ENCODE measurements around the gene GPR176.

The GPR176 gene

GRCh38 chr15:39936187-39936586, 16.1 kb upstream of the GPR176 start:
- TF ChIP-seq CTCF (IDR thresholded peaks at IDR 0.05; ENCODE audit: extremely low read depth, missing control alignments) = no peak
- DNase-seq (ENCODE audit: low spot score) = no peak

GRCh38 chr15:39935241-39935640, 15.2 kb upstream of the GPR176 start:
- no peak for DNase-seq (ENCODE audit: low spot score)
- no peak for TF ChIP-seq CTCF (IDR thresholded peaks at IDR 0.05; ENCODE audit: extremely low read depth, missing control alignments)

GRCh38 chr15:39934397-39935071, 14.5 kb upstream of the GPR176 start:
- no peak for TF ChIP-seq CTCF (IDR thresholded peaks at IDR 0.05; ENCODE audit: extremely low read depth, missing control alignments)
- DNase-seq (ENCODE audit: low spot score) = no peak

GRCh38 chr15:39931615-39932014, 11.5 kb upstream of the GPR176 start:
- no peak for DNase-seq (ENCODE audit: low spot score)
- no peak for TF ChIP-seq CTCF (IDR thresholded peaks at IDR 0.05; ENCODE audit: extremely low read depth, missing control alignments)

GRCh38 chr15:39926526-39926925, 6.5 kb upstream of the GPR176 start:
- no peak for TF ChIP-seq CTCF (IDR thresholded peaks at IDR 0.05; ENCODE audit: extremely low read depth, missing control alignments)
- DNase-seq (ENCODE audit: low spot score) = no peak

- no peak for DNase-seq (ENCODE audit: low spot score)
- no peak for TF ChIP-seq CTCF (IDR thresholded peaks at IDR 0.05; ENCODE audit: extremely low read depth, missing control alignments)
Observed at GRCh38 chr15:39925112-39925842, 5.2 kb upstream of the GPR176 start.

- no peak for TF ChIP-seq CTCF (IDR thresholded peaks at IDR 0.05; ENCODE audit: extremely low read depth, missing control alignments)
- DNase-seq (ENCODE audit: low spot score) = no peak
Observed at GRCh38 chr15:39924437-39924836, 4.4 kb upstream of the GPR176 start.
